Sigmoid colon (tissue), 7 donors: Measurements from ENCODE around the gene SNX20. TPM values are rescaled to one million over a fixed set of nuclear protein-coding genes. Genes with fewer than 3 reads are reported as not detected.

ENCODE experiments used
- DNase-seq: peaks from one replicate; pipeline ENCODE4 v3.0.0-alpha.2; 2019
- H3K27ac ChIP-seq, 4 donors: fragments of 200-600 bp; sonication (generic); one replicate each; pipeline ENCODE4 v1.5.1; 2016 to 2019; ENCODE audit warnings: mild to moderate bottlenecking in 1 of 4
- H3K27me3 ChIP-seq, 3 donors: fragments of 200-600 bp; sonication (generic); one replicate each; pipeline ENCODE4 v1.5.1; 2019; ENCODE audit warnings: mild to moderate bottlenecking in 1 of 3
- H3K36me3 ChIP-seq, 4 donors: fragments of 200-600 bp; sonication (generic); one replicate each; pipeline ENCODE4 v1.5.1; 2016 to 2019
- H3K4me1 ChIP-seq, 4 donors: fragments of 200-600 bp; sonication (generic); one replicate each; pipeline ENCODE4 v1.5.1; 2017 to 2019
- H3K4me3 ChIP-seq, 4 donors: fragments of 200-600 bp; sonication (generic); one replicate each; pipeline ENCODE4 v1.5.1; 2017 to 2019; ENCODE audit warnings: mild to moderate bottlenecking in 2 of 4, moderate library complexity in 1 of 4
- H3K9me3 ChIP-seq, 4 donors: fragments of 200-600 bp in 3 of 4; sonication (generic) in 3 of 4; one replicate each; pipeline versions ENCODE4 v1.5.1 to v1.6.1; 2013 to 2019
- CTCF ChIP-seq, 4 experiments: fragments of 450-650 bp in 3 of 4; fragments of 200-600 bp in 1 of 4; IDR thresholded peaks; one replicate each; pipeline ENCODE4 v1.5.1; 2016 to 2019; ENCODE audit warnings: antibody characterized with exemption in 4 of 4, mild to moderate bottlenecking in 3 of 4, moderate library complexity in 2 of 4
- EP300 ChIP-seq, 4 donors: sonication (generic); formaldehyde crosslinking; IDR thresholded peaks; one replicate each; pipeline ENCODE4 v1.6.1; 2017; ENCODE audit warnings: antibody characterized with exemption in 4 of 4
- POLR2A ChIP-seq, 2 donors: fragments of 450-650 bp; IDR thresholded peaks; one replicate each; pipeline ENCODE4 v1.6.1; 2016; ENCODE audit warnings: antibody characterized with exemption in 2 of 2, mild to moderate bottlenecking in 2 of 2, moderate library complexity in 2 of 2
- POLR2AphosphoS5 ChIP-seq, 4 donors: sonication (generic); formaldehyde crosslinking; IDR thresholded peaks; one replicate each; pipeline ENCODE4 v1.6.1; 2017; ENCODE audit warnings: antibody characterized with exemption in 4 of 4
- WGBS, 2 donors: extraction: QIAGEN DNeasy Blood & Tissue Kit; methylation state at CpG; one replicate each; pipeline ENCODE4 v1.1.7; 2013; 5-methylcytosine and 5-hydroxymethylcytosine counted together
- intact Hi-C: fragments of 100-400 bp; cut with DNase I; formaldehyde crosslinking; loops from one replicate; pipeline ENCODE4 v1.15.1; 2023
- polyA plus RNA-seq, 3 donors: library from polyadenylated mRNA; stranded (reverse); fragments of 200-250 nt; gene quantifications; one replicate each; pipeline ENCODE4 v1.2.3, GENCODE V29; 2013
- total RNA-seq, 4 donors: library from RNA; depleted of rRNA; stranded (reverse); fragments of >200 nt; gene quantifications; one replicate each; pipeline ENCODE4 v1.1.0, GENCODE V29; 2016
- donor health status: healthy with polysubstance abuse.
- donor health status: Bipolar disorder and iron deficiency.
- donor health status: healthy.

SNX20 gene
- total and polyA plus RNA-seq, 7 donors = 0.60 to 9.3 (median 1.8) TPM

- no peak for DNase-seq
- intact Hi-C loops = no loop called here
- H3K36me3 ChIP-seq = no peaks in the 10 kb centered on the region
- peaks cover 0 to 18% (median 6%) of the 10 kb centered on the region in 4 donors for H3K4me1 ChIP-seq
- no peaks in the 10 kb centered on the region for H3K27me3 ChIP-seq
- no peaks in the 10 kb centered on the region for H3K9me3 ChIP-seq
- no peak overlapping the region for H3K4me3 ChIP-seq
- WGBS, 2 donors = 83 to 92% methylated on average over 15 of the region's 15 CpGs
- no peak overlapping the region for H3K27ac ChIP-seq
- TF ChIP-seq CTCF (IDR thresholded peaks at IDR 0.05) = no peak
- TF ChIP-seq EP300 (IDR thresholded peaks at IDR 0.05) = no peak
- no peak for TF ChIP-seq POLR2AphosphoS5 (IDR thresholded peaks at IDR 0.05)
- TF ChIP-seq POLR2A (IDR thresholded peaks at IDR 0.05) = no peak
Measured at GRCh38 chr16:50640919-50641817, 39.9 kb downstream of the SNX20 start.

- H3K27ac ChIP-seq = no peak overlapping the region
- no peak for DNase-seq
- TF ChIP-seq CTCF (IDR thresholded peaks at IDR 0.05) (no peak), POLR2AphosphoS5 (IDR thresholded peaks at IDR 0.05) (no peak), POLR2A (IDR thresholded peaks at IDR 0.05) (no peak), EP300 (IDR thresholded peaks at IDR 0.05) (no peak)
- no peaks in the 10 kb centered on the region for H3K27me3 ChIP-seq
- no peaks in the 10 kb centered on the region for H3K9me3 ChIP-seq
- H3K4me3 ChIP-seq = no peak overlapping the region
- peaks cover 0 to 18% (median 6%) of the 10 kb centered on the region in 4 donors for H3K4me1 ChIP-seq
- no peaks in the 10 kb centered on the region for H3K36me3 ChIP-seq
- intact Hi-C loops = no loop called here
- WGBS, 2 donors = 92 to 97% methylated on average over 1 of the region's 1 CpG
Measured at GRCh38 chr16:50640391-50640790, 40.7 kb downstream of the SNX20 start.

GRCh38 chr16:50638816-50639670 lies 42.1 kb downstream of the SNX20 start:
- peaks cover 0 to 10% (median 0%) of the 10 kb centered on the region in 4 donors for H3K4me1 ChIP-seq
- H3K9me3 ChIP-seq = no peaks in the 10 kb centered on the region
- intact Hi-C loops = no loop called here
- no peaks in the 10 kb centered on the region for H3K27me3 ChIP-seq
- TF ChIP-seq CTCF (IDR thresholded peaks at IDR 0.05) (no peak), EP300 (IDR thresholded peaks at IDR 0.05) (no peak), POLR2AphosphoS5 (IDR thresholded peaks at IDR 0.05) (no peak), POLR2A (IDR thresholded peaks at IDR 0.05) (no peak)
- no peak overlapping the region for H3K4me3 ChIP-seq
- H3K36me3 ChIP-seq = peaks cover 0 to 4% (median 0%) of the 10 kb centered on the region in 4 donors
- H3K27ac ChIP-seq = no peak overlapping the region
- no peak for DNase-seq
- WGBS, 2 donors = 80 to 85% methylated on average over 8 of the region's 8 CpGs

GRCh38 chr16:50637716-50638602 lies 43.2 kb downstream of the SNX20 start:
- Histone ChIP-seq H3K9me3 (no peaks in the 10 kb centered on the region), H3K27ac (no peak overlapping the region), H3K27me3 (no peaks in the 10 kb centered on the region), H3K4me1 (peaks cover 0 to 8% (median 0%) of the 10 kb centered on the region in 4 donors), H3K4me3 (no peak overlapping the region), H3K36me3 (peaks cover 0 to 14% (median 7%) of the 10 kb centered on the region in 4 donors)
- intact Hi-C loops = no loop called here
- TF ChIP-seq POLR2A (IDR thresholded peaks at IDR 0.05) = no peak
- TF ChIP-seq CTCF (IDR thresholded peaks at IDR 0.05) = no peak
- no peak for TF ChIP-seq EP300 (IDR thresholded peaks at IDR 0.05)
- no peak for TF ChIP-seq POLR2AphosphoS5 (IDR thresholded peaks at IDR 0.05)
- 77 to 82% methylated on average over 13 of the region's 13 CpGs for WGBS, 2 donors
- no peak for DNase-seq
